Stomach (tissue), 9 donors: ENCODE results near the gene CAMKK1. TPM values are rescaled to one million over a fixed set of nuclear protein-coding genes. Genes with fewer than 3 reads are reported as not detected.

ENCODE experiments used
- DNase-seq, 2 donors: peaks; one replicate each; pipeline versions ENCODE4 v3.0.0 to v3.0.0-alpha.2; 2013 to 2019
- H3K27ac ChIP-seq, 5 donors: fragments of 200-600 bp in 4 of 5; sonication (generic) in 4 of 5; one replicate each; pipeline ENCODE4 v1.5.1; 2013 to 2019; ENCODE audit warnings: mild to moderate bottlenecking in 1 of 5, moderate library complexity in 1 of 5
- H3K27me3 ChIP-seq, 3 donors: fragments of 200-600 bp; sonication (generic); one replicate each; pipeline ENCODE4 v1.5.1; 2017 to 2019; ENCODE audit warnings: mixed run types in 1 of 3
- H3K36me3 ChIP-seq, 4 donors: fragments of 200-600 bp; sonication (generic); 1 replicate in 3 of 4; 2 replicates in 1 of 4; pipeline ENCODE4 v1.5.1; 2016 to 2019
- H3K4me1 ChIP-seq, 4 donors: fragments of 200-600 bp; sonication (generic); one replicate each; pipeline ENCODE4 v1.5.1; 2016 to 2019
- H3K4me3 ChIP-seq, 4 donors: fragments of 200-600 bp; sonication (generic) in 3 of 4; one replicate each; pipeline ENCODE4 v1.5.1; 2016 to 2019; ENCODE audit warnings: mild to moderate bottlenecking in 1 of 4
- H3K9me3 ChIP-seq, 4 donors: fragments of 200-600 bp; sonication (generic); one replicate each; pipeline ENCODE4 v1.5.1; 2016 to 2019
- EP300 ChIP-seq: sonication (generic); formaldehyde crosslinking; IDR thresholded peaks from one replicate; pipeline ENCODE4 v1.6.1; 2017; ENCODE audit warnings: antibody characterized with exemption
- POLR2A ChIP-seq, 4 donors: fragments of 450-650 bp; IDR thresholded peaks; one replicate each; pipeline ENCODE4 v1.6.1; 2016; ENCODE audit warnings: antibody characterized with exemption in 4 of 4, control low read depth in 2 of 4, mild to moderate bottlenecking in 1 of 4, moderate library complexity in 1 of 4
- POLR2AphosphoS5 ChIP-seq, 3 donors: sonication (generic); formaldehyde crosslinking; IDR thresholded peaks; one replicate each; pipeline ENCODE4 v1.6.1; 2016; ENCODE audit warnings: antibody characterized with exemption in 3 of 3
- WGBS, 5 donors: extraction: QIAGEN DNeasy Blood & Tissue Kit in 3 of 5; methylation state at CpG; one replicate each; pipeline versions ENCODE4 v1.1.5 to v1.1.7; 2013 to 2018; 5-methylcytosine and 5-hydroxymethylcytosine counted together
- intact Hi-C: fragments of 100-400 bp; cut with DNase I; formaldehyde crosslinking; loops from one replicate; pipeline ENCODE4 v1.15.1; 2023; ENCODE audit warnings: low total_unique reads
- polyA plus RNA-seq, 3 donors: library from polyadenylated mRNA; stranded (reverse); fragments of 200-250 nt; gene quantifications; one replicate each; pipeline ENCODE4 v1.2.3, GENCODE V29; 2013
- total RNA-seq, 5 donors: library from RNA; depleted of rRNA; stranded (reverse); fragments of >200 nt; gene quantifications; one replicate each; pipeline versions ENCODE4 v1.1.0 to v1.2.3, GENCODE V29; 2014 to 2016
- TF ChIP-seq, protein P1 (sequence below), 7 experiments: fragments of 450-650 bp in 4 of 7; fragments of 200-600 bp in 3 of 7; sonication (generic) in 3 of 7; IDR thresholded peaks; one replicate each; pipeline ENCODE4 v1.5.1; 2016 to 2019; ENCODE audit warnings: antibody characterized with exemption in 7 of 7, control low read depth in 2 of 7, mild to moderate bottlenecking in 1 of 7
- donor health status: healthy with polysubstance abuse.
- donor health status: Bipolar disorder and iron deficiency.
- donor health status: healthy.

CAMKK1 gene
- total and polyA plus RNA-seq, 8 donors: 0.58 to 15.1 (median 4.6) TPM

DNA sequence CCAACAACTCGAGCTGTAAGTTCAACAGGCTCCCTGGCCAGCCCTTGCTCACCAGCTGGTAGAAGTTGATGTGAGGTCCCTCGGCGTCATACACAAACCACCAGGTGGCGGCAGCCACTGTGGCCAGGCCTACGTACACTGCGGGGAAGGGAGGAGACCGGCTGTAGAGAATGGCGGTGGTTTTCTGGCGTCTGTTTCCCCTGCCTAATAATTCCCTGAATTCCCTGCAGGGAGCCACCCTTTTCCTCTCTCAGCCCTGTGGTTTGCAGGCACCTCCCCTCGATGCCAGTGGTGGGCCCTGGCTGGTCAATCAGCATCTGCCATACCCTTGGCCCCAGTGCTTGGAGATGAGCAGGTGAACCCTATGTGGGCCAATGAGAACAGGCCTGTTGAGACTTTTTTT is 42.3 kb upstream of the CAMKK1 start:
- H3K36me3 ChIP-seq: peaks cover 11 to 83% (median 59%) of the 10 kb centered on the region in 4 donors
- H3K9me3 ChIP-seq: no peaks in the 10 kb centered on the region
- intact Hi-C loops: loop anchor here (5.0 kb wide), 1 partner anchor 72 kb away; no protein-coding TSS in a partner anchor
- DNase-seq: peak; percentile 87 to 94
- TF ChIP-seq EP300: no peak
- TF ChIP-seq, protein P1, sequence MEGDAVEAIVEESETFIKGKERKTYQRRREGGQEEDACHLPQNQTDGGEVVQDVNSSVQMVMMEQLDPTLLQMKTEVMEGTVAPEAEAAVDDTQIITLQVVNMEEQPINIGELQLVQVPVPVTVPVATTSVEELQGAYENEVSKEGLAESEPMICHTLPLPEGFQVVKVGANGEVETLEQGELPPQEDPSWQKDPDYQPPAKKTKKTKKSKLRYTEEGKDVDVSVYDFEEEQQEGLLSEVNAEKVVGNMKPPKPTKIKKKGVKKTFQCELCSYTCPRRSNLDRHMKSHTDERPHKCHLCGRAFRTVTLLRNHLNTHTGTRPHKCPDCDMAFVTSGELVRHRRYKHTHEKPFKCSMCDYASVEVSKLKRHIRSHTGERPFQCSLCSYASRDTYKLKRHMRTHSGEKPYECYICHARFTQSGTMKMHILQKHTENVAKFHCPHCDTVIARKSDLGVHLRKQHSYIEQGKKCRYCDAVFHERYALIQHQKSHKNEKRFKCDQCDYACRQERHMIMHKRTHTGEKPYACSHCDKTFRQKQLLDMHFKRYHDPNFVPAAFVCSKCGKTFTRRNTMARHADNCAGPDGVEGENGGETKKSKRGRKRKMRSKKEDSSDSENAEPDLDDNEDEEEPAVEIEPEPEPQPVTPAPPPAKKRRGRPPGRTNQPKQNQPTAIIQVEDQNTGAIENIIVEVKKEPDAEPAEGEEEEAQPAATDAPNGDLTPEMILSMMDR (IDR thresholded peaks at IDR 0.05): peak in 5 of 7 experiments; percentile 62 to 86 (median 65)
- TF ChIP-seq POLR2A (IDR thresholded peaks at IDR 0.05): no peak
- peak in 1 of 3 donors; percentile 71 for TF ChIP-seq POLR2AphosphoS5 (IDR thresholded peaks at IDR 0.05)
- no peak overlapping the region for H3K27ac ChIP-seq
- H3K27me3 ChIP-seq: no peaks in the 10 kb centered on the region
- 7 to 30% (median 12%) methylated on average over 3 to 10 of the region's 10 CpGs for WGBS, 5 donors
- H3K4me1 ChIP-seq: peaks cover 0 to 8% (median 7%) of the 10 kb centered on the region in 4 donors
- H3K4me3 ChIP-seq: no peak overlapping the region

DNA sequence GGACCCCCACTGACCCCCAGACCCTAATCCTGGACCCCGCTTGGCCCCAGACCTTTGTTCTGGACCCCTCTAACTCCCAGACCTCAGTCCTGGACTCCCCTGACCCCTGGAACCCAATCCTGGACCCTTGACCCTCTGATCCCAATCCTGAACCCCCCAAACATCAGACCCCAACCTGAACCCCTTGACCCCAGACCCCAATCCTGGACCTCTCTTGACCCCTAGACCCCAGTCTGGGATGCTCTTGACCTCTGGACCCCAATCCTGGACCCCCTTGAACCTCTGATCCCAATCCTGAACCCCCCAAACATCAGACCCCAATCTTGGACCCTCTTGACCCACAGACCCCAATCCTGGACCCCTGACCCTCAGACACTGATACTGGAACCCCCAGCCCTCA is 36.9 kb upstream of the CAMKK1 start:
- DNase-seq: no peak
- TF ChIP-seq EP300: no peak
- TF ChIP-seq POLR2AphosphoS5 (IDR thresholded peaks at IDR 0.05): no peak
- TF ChIP-seq POLR2A (IDR thresholded peaks at IDR 0.05): no peak
- TF ChIP-seq, protein P1 (IDR thresholded peaks at IDR 0.05): no peak
- 96 to 100% (median 100%) methylated on average over 1 of the region's 1 CpG for WGBS, 5 donors
- H3K4me3 ChIP-seq: no peak overlapping the region
- H3K27me3 ChIP-seq: no peaks in the 10 kb centered on the region
- intact Hi-C loops: no loop called here
- H3K4me1 ChIP-seq: peaks cover 0 to 7% (median 5%) of the 10 kb centered on the region in 4 donors
- H3K36me3 ChIP-seq: peaks cover 5 to 83% (median 62%) of the 10 kb centered on the region in 4 donors
- H3K27ac ChIP-seq: no peak overlapping the region
- no peaks in the 10 kb centered on the region for H3K9me3 ChIP-seq

GRCh38 chr17:3929181-3929580 is 36.3 kb upstream of the CAMKK1 start:
- TF ChIP-seq POLR2A (IDR thresholded peaks at IDR 0.05) (no peak), POLR2AphosphoS5 (IDR thresholded peaks at IDR 0.05) (no peak), EP300 (no peak)
- TF ChIP-seq, protein P1 (IDR thresholded peaks at IDR 0.05): no peak
- peaks cover 0 to 10% (median 8%) of the 10 kb centered on the region in 4 donors for H3K4me1 ChIP-seq
- 81 to 89% (median 87%) methylated on average over 4 to 12 of the region's 12 CpGs for WGBS, 5 donors
- no peak for DNase-seq
- H3K27ac ChIP-seq: no peak overlapping the region
- intact Hi-C loops: no loop called here
- H3K9me3 ChIP-seq: no peaks in the 10 kb centered on the region
- H3K4me3 ChIP-seq: no peak overlapping the region
- H3K36me3 ChIP-seq: peaks cover 5 to 83% (median 64%) of the 10 kb centered on the region in 4 donors
- no peaks in the 10 kb centered on the region for H3K27me3 ChIP-seq

DNA sequence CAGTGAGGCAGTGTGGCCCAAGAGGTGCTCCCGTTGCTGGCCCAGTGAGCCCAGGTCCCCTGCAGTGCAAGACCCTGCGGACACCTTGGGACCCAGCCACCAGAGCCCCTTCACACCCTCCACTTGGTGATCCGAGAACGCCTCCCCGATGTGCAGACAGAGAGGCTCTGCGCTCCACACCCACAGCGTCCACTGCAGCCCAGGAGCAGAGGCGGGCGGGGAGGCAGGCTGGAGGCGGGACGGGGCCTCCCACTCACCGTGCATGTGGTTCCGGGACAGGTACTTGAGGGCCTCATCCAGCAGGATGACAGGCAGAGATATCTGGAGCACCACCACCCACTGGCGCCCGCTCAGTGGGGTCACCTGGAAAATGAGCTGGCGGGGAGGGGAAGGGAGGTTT is 35.6 kb upstream of the CAMKK1 start:
- H3K27me3 ChIP-seq: no peaks in the 10 kb centered on the region
- intact Hi-C loops: no loop called here
- no peaks in the 10 kb centered on the region for H3K9me3 ChIP-seq
- H3K4me3 ChIP-seq: no peak overlapping the region
- TF ChIP-seq, protein P1 (IDR thresholded peaks at IDR 0.05): no peak
- TF ChIP-seq POLR2A (IDR thresholded peaks at IDR 0.05): no peak
- no peak for TF ChIP-seq EP300
- TF ChIP-seq POLR2AphosphoS5 (IDR thresholded peaks at IDR 0.05): no peak
- H3K4me1 ChIP-seq: peaks cover 0 to 10% (median 8%) of the 10 kb centered on the region in 4 donors
- no peak for DNase-seq
- H3K36me3 ChIP-seq: peaks cover 5 to 83% (median 63%) of the 10 kb centered on the region in 4 donors
- H3K27ac ChIP-seq: no peak overlapping the region
- 91 to 97% (median 94%) methylated on average over 13 to 16 of the region's 16 CpGs for WGBS, 5 donors
